T-helper 2 cell treated with Interferon-gamma antibody and Interleukin-4, amounts not matched to agents 100 ng/mL and 5 ng/mL, for 36 hours (primary cell): ENCODE results near the gene BMPR2. TPM values are rescaled to one million over a fixed set of nuclear protein-coding genes. Genes with fewer than 3 reads are reported as not detected.
"Not testable (repeated sequence)": the region's sequence is repeated elsewhere in the genome, so short reads cannot be mapped to it uniquely, and the experiment has no call there.

Experiments used
- intact Hi-C: fragments of 100-400 bp; cut with micrococcal nuclease; formaldehyde crosslinking; loops from one replicate; pipeline ENCODE4 v1.15.1; 2023
- total RNA-seq: library from RNA; stranded (reverse); gene quantifications from 2 replicates; pipeline ENCODE4 v1.2.3, GENCODE V29; 2022

Gene BMPR2
- total RNA-seq, 1 donor from 2014 or later = 6.5 TPM

DNA sequence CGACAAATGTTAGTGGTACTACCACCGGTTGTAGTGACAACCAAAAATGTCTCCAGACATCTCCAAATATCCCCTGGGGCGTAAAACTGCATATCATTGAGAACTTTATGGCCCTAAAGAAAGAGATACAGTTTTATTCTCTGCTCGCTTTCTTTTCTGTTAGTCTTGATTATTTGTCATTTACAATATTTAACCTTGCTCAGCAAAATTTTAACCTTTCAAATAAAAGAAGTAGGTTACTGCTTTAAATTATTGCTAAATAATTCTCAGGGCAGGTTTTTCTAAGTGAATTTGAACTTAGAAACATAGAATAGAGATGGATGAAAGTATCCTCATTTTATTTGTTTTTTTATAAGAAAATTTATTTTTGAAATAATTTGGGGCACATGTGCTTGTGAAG, 67.9 kb downstream of the BMPR2 start:
- intact Hi-C loops = no loop called here

DNA sequence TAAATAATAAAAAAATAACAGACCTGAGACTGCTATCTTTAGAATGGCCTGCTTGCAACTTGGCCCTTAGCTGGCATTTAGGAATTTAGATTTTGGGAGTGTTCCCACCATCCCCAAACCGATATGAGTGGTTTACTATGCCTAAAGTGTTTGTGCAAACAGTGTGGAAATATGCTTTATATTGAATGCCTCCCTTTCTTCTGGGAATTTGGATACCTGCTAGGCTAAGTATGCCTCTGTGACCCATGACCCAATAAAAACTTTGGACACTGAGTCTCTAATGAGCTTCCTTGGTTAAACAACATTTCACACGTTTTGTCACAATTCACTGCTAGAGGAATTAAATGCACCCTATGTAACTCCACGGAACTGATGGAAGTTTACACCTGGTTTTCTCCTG, 73.2 kb downstream of the BMPR2 start:
- intact Hi-C loops = no loop called here

DNA sequence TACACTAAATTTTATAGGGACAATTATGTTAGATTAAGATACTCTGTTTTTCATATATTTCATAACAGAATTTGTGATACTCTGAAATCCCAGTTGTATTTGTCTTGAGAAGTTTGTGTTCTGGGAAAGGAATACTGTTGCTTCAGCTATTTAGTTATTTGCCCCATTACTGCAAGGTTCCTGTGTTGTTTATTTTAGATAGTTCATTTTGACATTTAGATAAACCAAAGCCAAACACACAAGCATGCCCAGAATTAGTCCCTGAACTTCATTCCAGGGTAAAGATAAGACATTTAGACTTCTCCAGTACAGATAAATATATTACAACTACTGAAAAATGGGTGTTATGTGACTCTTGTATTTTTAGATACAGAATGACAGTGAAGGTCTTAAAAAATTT, 74.7 kb downstream of the BMPR2 start:
- intact Hi-C loops = no loop called here

DNA sequence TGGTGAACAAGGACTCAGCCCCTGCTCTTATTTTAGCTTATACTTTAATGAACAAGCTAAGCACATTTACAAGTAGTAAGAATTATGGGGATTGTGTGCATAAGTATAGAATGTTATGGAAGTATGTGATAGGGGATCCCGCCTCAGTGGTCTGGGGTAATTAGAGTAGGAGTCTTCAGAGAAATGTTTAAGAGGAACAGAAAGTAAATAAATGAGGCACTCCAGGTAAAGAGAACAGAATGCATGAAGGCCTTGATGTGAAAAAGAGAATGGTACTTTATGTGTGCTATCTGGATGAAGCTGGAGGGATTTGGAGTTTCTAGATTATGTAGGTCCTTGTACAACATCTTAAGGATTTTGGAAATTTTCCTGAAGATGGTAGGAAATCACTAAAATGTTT, 76.6 kb downstream of the BMPR2 start:
- intact Hi-C loops = no loop called here

DNA sequence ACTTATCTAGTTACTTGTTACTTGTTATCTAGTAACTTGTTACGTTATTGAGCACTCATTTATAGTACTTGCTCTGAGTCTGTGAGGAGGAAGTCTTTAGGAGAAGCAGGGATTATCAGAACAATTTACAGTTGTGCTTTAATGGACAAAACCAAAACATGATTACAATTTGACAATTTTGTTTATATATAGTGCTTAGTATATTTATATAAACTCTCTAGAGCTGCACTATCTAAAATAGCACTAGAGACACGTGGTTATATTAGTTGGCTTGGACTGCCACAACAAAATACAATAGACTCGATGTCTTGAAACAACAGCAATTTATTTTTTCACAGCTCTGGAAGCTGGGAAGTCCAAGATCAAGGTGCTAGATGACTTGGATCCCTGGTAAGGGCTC, 78.4 kb downstream of the BMPR2 start:
- intact Hi-C loops = no loop called here

DNA sequence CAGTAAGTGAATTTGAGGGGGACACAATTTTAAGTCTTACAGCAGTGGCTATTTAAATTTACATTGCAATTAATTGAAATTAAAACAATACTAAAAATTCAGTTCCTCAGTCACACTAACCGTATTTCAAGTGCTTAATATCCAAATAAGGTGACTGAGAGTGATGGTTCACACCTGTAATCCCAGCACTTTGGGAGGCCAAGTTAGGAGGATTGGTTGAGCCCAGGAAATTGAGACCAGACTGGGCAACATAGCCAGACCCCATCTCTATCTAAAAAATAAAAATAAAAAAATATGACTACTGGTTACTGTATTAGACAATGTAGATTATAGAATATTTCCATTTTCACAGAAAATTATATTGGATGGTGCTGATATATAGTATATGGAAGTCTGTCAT, 79.0 kb downstream of the BMPR2 start:
- intact Hi-C loops = no loop called here

DNA sequence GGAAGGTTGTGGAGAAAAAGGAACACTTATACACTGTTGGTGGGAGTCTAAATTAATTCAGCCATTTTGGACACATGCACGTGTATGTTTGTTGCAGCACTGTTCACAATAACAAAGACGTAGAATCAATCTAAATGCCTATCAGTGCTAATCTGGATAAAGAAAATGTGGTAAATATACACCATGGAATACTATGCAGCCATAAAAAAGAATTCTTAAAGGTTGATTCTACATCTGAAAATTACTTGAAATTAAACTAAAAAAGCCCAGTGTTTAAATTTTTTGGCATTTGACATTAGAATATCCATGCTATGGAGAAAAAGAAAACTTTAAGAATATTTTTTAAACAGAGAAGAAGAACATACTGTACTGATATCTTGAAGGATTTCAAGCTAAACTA, 84.0 kb downstream of the BMPR2 start:
- intact Hi-C loops = no loop called here

DNA sequence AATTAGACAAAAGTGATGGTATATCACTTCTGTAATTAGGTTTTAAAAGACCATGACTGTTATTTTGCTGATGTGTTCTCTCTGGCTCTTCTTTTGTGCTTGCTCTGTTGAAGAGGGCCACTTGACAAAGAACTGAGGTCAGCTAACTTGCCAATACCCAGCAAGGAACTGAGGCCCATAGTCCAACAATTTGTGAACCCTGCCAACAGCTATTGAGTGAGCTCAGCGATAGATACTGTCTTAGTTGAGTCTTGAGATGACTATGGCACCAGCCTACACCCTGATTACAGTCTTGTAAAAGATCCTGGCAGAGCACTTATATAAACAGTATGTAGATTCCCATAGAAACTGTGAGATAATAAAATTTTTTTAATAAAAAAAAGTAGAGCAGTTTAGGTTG, 103.0 kb downstream of the BMPR2 start:
- intact Hi-C loops = no loop called here

DNA sequence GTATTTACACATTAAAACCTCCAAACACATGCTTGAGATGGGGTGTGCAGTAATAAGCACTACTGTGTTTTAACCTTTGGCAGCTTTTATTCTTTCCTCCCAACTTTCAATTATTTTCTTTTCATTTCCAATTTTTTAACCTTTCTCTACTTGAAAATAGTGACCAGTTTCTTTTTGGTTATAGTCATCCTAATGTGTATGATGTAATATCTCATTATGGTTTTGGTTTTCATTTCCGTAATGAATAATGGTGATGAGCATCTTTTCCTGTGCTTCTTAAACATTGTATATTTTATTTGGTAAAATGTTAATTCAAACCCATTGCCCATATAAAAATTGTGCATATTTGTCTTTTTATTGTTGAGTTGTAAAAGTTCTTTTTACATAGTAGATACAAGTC, 103.5 kb downstream of the BMPR2 start:
- intact Hi-C loops = no loop called here

DNA sequence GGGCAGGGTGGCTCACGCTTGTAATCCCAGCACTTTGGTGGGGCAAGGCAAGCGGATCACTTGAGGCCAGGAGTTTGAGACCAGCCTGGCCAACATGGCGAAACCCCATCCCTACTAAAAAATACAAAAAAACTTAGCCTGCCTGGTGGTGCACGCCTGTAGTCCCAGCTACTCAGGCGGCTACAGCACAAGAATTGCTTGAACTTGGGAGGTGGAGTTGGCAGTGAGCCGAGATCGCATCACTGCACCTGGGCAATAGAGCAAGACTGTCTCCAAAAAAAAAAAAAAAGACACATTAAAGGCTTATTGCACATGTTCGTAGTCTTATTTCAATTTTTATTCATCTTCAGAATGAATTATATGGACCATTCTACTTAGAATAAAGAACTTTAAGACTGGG, 110.2 kb downstream of the BMPR2 start:
- intact Hi-C loops = no loop called here

DNA sequence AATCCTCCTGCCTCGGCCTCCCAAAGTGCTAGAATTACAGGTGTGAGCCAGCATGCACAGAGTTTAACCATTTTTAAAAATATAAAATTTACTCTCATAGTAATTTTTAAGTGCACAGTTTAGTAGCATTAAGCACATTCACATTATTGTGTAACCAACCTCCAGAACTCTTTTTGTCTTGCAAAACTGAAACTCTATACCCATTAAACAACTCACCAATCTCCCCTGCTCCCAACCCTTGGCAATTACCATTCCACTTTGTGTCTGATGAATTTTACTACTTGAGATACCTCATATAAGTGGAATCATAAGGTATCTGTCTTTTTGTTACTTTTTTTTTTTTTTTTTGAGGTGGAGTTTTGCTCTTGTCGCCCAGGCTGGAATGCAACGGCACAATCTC, 112.5 kb downstream of the BMPR2 start:
- intact Hi-C loops = no loop called here

DNA sequence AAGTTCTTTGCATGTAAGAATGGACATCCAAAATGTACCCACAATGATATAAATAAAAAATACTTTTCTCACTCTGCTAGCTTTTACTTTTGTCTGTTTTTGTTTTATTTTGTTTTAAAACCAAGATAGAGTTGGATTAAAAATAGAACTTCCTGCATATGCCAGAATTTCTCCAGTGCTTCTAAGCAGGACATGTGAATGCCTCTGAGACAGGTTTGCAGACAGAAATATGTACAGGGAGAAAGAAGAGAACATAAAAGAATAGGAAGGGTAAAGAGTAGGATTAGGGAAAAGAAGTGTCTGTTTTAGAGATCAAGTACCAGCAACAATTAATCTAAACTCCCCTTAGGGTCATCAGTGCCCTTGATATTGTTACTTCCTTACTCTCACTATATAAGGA, 114.4 kb downstream of the BMPR2 start:
- intact Hi-C loops = no loop called here

DNA sequence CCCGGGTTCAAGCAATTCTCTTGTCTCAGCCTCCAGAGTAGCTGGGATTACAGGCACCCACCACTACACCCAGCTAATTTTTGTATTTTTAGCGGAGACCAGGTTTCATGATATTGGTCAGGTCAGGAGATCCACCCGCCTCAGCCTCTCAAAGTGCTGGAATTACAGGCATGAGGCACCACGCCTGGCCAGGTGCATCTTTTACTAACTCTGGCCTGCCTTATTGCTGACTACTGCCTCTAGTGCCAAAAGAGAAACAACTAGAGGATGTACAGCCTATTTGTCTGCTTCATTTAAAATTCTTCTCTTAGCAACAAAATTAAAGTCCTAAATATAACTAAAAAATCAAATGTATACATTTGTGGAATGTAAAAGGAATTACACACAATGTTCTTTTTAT, 115.4 kb downstream of the BMPR2 start:
- intact Hi-C loops = no loop called here

DNA sequence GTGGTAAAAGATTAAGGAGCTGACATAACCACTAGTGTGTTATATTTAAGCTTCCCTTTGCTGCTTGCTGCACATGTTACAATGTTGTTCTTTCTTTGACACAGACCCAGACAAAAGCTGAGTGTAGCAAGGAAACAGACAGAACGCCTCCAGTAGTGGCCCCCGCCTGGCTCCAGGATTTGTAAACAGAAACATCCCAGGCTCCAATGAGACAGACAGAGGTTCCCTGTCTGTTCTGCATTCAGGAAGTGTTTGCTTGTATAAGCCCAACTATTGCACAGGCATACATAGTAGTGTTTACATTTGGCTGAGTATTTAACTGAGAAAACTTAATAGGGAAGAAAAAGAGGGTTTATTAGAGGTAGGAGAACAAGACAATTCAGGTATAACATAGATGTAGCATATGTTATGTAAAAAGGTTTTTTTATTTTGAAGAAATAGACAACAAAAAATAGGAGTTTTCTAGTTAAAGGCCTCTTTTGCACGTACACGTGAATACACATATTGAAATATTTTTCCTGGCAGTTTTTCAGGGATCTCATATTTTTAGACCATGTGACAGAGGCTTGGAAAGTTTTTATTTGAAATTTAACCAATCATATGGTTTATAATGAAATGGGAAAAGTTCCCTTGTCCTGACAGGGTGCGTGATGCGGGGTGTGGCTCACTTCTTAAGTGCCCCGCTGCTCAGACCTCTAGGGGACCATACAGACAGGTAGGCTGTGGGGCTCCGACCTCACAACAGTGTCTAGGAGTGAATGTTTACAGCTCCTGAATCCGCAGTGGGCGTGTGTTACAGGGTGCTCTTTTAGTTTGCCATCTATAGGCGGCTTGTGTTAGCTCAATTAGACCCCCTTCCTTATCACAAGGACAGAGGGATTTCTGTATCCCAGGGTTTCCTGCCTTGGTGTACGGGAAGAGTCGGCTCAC, 118.4 kb downstream of the BMPR2 start:
- intact Hi-C loops = no loop called here

DNA sequence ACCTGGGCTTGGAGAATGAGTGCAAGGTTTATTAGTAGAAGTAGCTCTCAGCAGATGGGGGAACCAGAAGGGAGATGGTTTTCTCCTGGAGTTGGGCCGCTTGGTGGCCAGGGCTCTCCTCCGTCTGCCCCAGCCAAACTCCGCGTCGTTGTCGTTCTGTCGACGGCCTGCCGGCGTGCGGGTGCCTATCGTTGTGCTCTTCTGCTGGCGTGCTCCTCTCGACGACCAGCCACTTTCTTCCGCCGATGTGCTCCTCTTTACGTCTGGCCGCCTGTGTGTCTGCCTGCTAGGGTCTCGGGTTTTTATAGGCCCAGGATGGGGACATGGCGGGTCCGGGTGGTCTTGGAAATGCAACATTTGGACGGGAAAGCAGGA, 119.1 kb downstream of the BMPR2 start:
- intact Hi-C loops = no loop called here

DNA sequence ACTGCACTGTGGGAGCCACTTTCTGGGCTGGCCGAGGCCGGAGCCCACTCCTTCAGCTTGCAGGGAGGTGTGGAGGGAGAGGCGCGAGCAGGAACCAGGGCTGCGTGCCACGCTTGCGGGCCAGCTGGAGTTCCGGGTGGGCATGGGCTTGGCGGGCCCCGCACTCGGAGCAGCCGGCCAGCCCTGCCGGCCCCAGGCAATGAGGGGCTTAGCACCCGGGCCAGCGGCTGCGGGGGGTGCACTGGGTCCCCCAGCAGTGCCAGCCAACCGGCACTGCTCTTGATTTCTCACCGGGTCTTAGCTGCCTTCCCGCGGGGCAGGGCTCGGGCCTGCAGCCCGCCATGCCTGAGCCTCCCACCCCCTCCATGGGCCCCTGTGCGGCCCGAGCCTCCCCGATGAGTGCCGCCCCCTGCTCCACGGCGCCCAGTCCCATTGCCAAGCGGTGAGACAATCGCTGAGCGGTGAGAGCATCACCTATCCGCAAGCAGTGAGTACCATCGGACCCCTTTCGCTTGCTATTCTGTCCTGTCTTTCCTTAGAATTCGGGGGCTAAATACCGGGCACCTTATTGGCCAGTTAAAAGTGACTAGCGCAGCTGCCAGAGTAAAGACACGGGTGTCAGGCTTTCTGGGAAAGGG, 120.8 kb downstream of the BMPR2 start:
- intact Hi-C loops = not testable (repeated sequence)

DNA sequence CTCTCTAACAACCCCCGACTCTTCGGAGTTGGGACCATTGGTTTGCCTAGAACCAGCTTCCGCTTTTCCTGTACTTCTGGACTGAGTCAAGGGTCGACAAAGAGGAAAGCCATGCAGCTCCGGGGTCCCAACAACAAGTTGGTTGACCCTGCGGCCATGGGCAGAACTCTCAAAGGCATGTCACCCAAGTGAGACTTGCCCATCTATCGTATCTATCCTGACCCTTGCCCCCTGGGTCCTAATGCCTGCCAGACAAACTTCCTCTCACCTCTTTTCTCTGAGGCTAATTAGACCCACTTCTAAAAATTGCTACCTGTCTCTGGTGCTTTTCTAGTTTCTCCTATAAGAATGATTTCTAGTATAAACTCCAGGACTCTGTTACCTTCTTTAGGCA, 121.3 kb downstream of the BMPR2 start:
- intact Hi-C loops = not testable (repeated sequence)

DNA sequence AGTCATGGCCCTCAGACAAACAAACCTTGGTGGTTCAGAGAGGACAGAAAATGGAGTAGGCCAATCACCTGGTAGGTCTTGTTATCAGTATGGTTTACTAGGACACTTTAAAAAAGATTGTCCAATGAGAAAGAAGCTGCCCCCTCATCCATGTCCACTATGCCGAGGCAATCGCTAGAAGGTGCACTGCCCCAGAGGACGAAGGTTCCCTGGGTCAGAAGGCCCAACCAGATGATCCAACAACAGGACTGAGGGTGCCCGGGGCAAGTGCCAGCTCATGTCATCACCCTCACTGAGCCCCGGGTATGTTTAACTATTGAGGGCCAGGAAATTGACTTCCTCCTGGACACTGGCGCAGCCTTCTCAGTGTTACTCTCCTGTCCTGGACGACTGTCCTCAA, 123.7 kb downstream of the BMPR2 start:
- intact Hi-C loops = not testable (repeated sequence)

DNA sequence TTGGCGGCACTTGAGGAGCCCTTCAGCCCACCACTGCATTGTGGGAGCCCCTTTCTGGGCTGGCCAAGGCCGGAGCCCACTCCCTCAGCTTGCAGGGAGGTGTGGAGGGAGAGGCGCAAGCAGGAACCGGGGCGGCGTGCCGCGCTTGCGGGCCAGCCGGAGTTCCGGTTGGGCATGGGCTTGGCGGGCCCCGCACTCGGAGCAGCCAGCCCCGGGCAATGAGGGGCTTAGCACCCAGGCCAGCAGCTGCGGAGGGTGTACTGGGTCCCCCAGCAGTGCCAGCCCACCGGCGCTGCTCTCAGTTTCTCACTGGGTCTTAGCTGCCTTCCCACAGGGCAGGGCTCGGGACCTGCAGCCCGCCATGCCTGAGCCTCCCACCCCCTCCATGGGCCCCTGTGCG, 127.1 kb downstream of the BMPR2 start:
- intact Hi-C loops = not testable (repeated sequence)

DNA sequence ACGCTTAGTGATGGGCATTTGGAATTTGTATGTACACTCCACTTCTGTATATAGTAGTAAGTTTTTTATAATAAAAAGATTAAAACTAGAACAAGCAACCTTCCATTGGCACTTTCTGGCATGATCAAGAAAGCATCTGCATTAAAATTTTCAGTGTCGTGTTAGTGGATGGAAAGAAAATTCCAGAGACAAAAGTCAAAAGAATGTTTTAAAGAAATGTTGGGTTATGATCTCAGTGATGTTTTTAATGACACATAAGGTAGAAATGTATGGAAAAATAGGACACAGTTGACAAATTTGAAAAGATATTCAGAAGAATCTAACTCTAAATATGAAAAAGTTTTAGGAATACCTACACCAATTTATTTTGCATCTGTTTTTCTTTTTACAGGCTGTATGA, 132.6 kb downstream of the BMPR2 start:
- intact Hi-C loops = no loop called here

DNA sequence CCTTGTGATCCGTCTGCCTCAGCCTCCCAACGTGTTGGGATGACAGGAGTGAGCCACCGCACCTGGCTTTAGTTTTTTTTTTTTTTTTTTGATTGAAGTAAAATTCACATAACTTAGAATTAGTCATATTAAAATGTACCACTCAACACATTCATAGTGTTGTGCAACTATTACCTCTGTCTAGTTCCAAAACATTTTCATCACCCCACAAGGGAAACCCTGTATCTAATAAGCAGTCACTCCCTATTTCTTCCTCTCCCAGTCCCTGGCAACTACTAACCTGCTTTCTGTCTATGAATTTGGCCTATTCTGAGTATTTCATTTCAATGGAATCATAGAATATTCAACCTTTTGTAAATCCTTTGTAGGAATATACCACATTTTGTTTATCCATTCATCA, 134.8 kb downstream of the BMPR2 start:
- intact Hi-C loops = no loop called here

DNA sequence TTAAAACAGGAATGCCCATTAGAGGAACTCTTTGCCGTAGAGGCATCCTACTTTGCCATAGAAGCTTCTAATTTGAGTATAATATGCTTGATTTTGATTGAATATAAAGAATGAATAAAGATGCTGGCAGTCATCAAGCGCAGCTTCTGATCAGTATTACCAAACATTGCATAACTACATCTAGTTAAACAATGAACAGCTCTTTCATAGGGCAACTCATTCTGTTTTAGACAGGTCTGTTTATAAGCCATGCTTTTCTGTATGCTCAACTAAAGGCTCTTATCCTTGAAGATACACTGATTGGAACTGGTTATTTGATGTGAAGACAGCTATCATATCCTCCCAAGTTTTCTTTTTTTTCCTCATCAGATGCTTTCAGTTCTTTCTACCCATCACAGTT, 136.0 kb downstream of the BMPR2 start:
- intact Hi-C loops = no loop called here

DNA sequence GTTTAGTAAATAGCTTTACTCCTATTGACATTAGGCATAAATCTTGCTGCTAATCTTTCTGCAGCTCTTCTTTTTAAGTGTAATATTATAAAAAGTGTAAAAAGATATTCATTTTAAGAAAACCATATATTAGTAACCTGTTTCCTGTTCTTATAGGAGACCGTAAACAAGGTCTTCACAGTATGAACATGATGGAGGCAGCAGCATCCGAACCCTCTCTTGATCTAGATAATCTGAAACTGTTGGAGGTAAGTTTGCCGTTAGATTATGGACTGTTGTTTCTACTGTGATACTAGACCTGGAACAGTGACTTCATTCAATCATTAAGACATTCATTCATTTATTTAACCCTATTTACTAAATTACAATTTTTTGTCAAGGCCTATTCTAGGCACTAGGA, 138.6 kb downstream of the BMPR2 start:
- intact Hi-C loops = no loop called here
